ENCODE data around the gene ERP44. TPM values are rescaled to one million over a fixed set of nuclear protein-coding genes. Genes with fewer than 3 reads are reported as not detected.
A peak's percentile ranks its signal among the peaks of the same experiment; 100 is the strongest.
"Not testable (repeated sequence)": the region's sequence is repeated elsewhere in the genome, so short reads cannot be mapped to it uniquely, and the experiment has no call there.

The ERP44 gene
- total RNA-seq, 2 donors from 2014 or later: 24.0 to 27.7 TPM

DNA sequence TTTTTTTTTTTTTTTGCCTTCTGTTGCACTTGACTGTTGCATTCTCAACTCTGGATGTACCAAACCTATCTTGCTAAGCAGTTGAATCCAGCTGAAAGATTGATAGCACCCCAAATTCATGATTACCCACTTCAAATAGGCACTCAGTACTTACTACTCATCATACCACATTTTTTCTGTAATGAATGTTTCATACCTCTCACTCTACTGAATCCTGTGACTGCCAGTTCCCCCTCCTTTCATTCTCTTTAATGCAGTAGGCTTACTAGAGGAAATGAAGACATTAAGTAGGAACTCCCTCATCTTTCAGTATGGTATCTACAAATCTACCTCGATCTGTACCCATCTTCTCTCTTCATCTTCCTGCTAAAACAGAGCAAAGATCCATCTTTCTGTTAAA lies 7.1 kb upstream of the ERP44 start:
- ATAC-seq (no peak), DNase-seq (no peak)
- intact Hi-C loops (cut with DNase I, micrococcal nuclease): no loop called here

DNA sequence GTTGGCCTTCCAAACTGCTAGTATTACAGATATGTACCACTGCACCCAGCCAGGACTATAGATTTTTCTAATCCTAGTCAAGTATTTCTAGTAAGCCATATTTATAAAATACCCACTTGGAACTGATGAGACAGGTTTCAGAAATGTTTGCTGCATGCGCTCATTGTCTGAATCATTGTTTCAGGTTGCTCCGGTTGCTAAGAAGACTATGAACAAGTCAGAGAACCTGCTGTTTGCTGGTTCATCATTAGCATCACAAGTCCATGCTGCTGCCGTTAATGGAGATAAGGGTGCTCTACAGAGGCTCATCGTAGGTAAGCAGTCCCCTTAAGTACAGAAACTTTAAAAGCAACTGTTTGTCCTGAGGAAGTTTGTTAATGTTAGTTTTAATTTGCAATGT lies 5.5 kb upstream of the ERP44 start:
- ATAC-seq (no peak), DNase-seq (no peak)

DNA sequence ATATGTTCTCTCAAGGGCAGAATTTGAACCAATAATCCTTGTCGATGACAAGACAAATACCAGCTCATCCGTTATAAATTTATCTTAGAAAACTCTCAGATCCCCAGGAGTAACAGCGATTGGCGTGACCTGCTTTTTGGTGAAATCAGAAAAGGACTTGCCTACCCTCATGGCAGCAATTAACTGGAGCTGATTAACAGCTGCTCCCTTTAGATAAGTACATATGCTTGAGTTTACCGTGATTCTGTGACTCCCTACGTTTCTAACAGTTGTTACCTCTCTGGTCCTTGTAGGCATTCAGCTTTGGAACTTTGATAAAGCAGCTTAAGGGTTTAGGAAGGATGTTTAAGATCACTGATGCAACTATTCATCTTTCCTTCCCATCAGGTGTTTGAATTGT lies 2.8 kb upstream of the ERP44 start:
- DNase-seq: no peak
- intact Hi-C loops (cut with DNase I, micrococcal nuclease): no loop called here
- no peak for ATAC-seq

More for the DNA sequence above, 5.5 kb upstream of the ERP44 start:
- intact Hi-C loops (cut with DNase I, micrococcal nuclease): no loop called here

DNA sequence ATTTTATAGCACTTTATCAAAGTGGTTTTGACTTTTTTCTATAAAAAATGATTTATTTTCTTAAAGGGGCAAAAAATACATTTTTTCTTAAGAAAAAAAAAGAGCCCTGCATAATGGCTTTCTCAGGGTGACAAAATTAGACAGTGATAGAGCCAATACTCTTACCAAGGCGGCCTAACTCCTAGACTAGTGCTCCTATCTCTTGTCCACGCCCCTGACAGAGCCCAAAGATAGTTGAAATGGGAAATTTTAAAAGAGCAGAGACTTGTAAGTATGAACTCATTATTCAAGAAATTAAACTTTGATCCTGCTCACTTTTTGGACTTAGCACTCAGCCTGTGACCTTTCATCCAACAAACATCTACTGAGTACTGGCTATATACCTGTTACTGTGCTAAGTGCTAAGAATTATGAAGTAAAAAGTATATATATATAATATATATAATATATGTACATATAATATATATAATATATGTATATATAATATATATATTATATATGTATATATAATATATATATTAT lies 1.4 kb upstream of the ERP44 start:
- ATAC-seq: no peak
- no peak for DNase-seq
- intact Hi-C loops (cut with DNase I, micrococcal nuclease): no loop called here

DNA sequence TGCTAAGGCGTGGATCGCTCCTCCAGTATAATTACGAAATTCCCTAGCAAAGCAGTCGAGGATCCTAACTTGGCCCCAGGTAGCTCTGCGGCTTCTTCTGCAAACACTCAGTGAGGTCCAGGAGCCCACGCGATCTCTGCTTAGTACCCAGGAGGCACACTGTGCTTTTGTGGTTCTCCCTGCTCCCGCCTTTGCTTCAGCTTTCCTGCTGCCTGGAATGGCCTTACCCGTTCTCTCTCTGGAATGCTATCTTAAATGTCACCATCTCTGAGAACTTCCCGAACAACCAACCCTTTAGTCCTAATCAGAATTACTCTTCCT lies 882 bp upstream of the ERP44 start:
- DNase-seq (peak in 1 of 2 donors; percentile 34), ATAC-seq (no peak)
- intact Hi-C loops (cut with DNase I, micrococcal nuclease): no loop called here

DNA sequence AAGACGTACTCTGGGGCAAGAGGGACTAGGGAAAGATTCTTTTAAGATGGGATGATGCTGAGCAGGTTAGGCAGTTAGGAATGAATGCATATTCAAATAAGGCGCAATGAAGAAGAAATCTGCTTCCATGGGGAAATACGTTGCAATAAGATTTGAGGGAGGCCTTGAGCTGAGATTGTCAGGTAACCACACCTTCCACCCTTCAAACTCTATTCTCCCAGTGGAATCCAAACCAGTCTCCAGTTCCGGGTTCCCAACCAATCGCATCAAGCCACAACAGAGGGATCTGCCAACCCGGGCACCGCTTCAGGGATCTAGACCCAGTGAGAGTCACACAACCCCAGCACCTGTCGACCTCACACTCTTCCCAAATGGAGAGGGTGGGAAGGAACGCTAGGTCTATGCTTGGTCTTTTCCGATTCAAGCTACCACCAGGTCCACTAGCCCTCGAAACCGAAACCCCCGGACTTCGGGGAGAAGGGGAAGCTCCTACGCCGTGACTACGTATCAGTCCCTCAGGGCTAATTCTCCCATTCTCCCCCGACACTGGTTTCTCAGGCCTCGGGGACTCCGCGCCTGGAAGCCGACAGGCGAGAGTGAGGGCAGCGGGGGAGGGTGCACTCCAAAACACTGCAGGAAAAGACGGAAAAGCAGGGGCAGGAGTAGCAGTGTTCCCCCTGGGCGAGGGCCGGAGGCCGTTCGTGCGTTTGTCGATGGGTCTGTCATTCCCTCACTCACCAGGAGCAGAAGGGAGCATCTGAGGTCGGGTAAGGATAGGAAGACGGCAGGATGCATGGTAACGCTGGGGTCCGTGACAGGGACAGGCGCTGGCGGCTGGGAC lies 534 bp downstream of the ERP44 start:
- ATAC-seq (peak; percentile 77), DNase-seq (peak; percentile 70 to 85)
- intact Hi-C loops (cut with DNase I, micrococcal nuclease): no loop called here

DNA sequence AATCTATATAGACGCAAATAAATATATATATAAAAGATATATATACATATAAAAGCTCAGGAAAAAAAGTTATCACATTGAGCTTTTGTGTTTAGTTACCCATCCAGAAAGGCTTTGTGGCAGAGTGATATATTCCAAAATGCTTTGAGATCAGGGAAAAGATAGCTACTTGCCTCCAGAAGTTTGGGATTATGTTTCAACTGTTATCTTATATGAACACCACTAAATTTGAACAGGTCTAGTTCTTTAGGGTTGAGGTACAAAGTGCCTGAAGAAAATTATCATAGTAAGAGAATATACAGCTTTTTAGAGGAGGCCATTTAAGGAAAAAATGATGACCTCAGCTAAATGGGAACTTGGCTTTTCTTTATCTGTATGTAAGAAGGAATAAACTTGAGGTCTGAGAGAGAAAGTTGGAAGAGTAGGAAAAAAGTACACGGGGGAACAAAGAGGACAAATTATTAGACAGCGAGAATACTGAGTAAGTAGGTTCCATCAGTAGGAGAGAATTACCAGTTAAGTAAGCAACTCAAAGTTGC lies 2.4 kb downstream of the ERP44 start:
- intact Hi-C loops (cut with DNase I, micrococcal nuclease): no loop called here
- ATAC-seq: no peak
- DNase-seq: no peak

DNA sequence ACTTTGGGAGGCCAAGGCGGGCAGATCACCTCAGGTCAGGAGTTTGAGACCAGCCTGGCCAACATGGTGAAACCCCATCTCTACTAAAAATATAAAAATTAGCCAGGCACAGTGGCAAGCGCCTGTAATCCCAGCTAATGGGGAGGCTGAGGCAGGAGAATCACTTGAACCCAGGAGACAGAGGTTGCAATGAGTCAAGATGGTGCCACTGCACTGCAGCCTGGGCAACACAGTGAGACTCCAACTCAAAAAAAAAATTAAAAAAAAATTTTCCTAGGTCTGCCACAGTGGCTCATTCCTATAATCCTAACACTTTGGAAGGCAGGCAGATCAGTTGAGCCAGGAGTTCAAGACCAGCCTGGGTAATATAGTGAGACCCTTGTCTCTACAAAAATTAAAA lies 4.4 kb downstream of the ERP44 start:
- intact Hi-C loops (cut with DNase I, micrococcal nuclease); DNase-seq; ATAC-seq: not testable (repeated sequence)

DNA sequence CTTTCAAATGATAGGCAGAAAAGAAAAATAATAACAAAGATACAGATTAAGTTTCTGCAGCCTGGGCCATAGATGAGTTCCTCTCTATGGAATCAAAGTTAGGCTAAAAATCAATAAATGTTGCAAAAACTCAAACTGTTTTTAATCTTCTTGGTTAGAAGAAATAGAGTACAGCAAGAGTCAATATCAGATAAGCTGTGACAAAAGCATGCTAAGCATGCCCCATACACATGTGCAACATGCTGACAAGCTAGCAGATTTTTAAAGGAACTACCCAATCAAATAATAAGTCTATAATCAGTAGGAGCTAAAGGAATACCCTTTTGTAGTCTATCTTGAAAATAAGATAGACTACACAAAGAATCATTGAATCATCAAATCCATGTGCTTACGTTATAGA lies 6.7 kb downstream of the ERP44 start:
- DNase-seq: no peak
- ATAC-seq: no peak
- intact Hi-C loops (cut with DNase I, micrococcal nuclease): no loop called here

DNA sequence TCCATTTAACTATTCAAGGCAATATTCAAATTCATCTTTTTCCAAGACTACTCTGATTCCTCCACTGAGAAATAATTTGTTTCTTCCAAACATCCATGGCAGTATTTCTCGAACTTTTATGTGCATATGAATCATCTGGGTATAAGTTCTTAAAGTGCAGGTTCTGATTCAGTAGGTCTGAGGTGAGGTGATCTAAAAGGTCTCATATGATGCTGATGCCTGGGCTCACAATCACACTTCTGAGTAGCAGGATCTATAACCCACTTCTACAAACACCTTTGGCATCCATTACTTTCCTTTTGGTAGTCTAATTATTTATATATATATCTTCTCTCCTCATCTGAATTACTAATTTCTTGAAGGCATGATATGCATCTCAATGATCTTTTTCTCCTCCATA lies 7.2 kb downstream of the ERP44 start:
- ATAC-seq (no peak), DNase-seq (no peak)
- intact Hi-C loops (cut with DNase I, micrococcal nuclease): no loop called here

DNA sequence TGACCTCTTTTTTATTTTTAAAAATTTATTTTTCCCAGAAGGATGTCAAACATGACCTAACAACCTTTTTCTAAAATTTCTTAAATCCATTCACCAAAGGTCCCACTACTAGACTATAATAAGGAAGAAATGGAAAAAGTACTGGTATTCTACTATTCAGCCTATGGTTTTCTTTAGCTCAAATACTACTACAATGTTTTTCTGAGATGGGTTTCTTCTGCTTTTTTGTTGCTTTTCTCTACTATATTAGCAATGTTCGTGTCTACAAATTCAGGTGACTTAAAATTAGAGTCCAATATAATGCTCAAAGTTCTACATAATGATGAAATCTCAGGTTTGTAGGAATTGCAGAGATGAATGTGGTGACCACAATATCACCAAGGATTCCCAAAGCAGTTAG lies 7.9 kb downstream of the ERP44 start:
- DNase-seq: no peak
- no peak for ATAC-seq
- intact Hi-C loops (cut with DNase I, micrococcal nuclease): no loop called here

DNA sequence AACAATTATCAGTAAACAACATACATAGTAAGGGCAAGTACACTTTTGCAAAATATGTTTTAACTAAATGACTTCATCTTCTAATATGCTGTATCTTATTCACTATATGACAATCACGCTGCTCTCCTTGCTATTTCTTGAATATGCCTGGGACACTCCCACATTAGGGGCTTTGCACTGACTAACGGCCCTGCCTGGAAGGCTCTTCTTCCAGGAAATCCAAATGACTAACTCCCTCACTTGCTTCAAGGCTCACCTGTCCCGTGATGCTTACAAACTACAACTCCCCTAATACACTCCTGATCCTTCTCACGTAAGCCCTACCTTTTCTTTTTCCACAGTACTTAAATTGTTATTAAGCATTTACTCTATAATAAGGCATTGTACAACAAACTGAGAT lies 10.6 kb downstream of the ERP44 start:
- intact Hi-C loops (cut with DNase I, micrococcal nuclease): loop anchor here in 1 of 2 donors (10.0 kb wide), 1 partner anchor 53 kb away; no protein-coding TSS in a partner anchor
- DNase-seq: no peak
- ATAC-seq: no peak

DNA sequence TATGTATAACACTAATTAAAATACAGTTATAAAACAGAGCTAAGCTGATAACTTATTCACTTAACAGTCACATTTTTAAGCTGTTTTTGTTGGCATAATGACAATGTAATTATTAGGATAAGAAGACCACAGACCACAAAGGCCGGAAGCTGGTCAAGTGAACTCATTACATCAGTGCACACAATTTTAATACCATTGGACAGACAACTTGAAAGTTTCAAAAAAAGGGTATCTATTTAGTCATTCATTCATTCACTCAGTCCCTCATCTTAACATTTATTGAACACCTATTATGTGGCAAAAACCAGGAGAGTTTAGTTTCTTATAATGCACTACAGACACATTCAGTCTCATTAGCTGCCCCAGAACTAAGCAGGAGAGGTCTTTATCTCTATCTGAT lies 11.6 kb downstream of the ERP44 start:
- ATAC-seq (no peak), DNase-seq (no peak)
- intact Hi-C loops (cut with DNase I, micrococcal nuclease): loop anchor here in 1 of 2 donors (10.0 kb wide), 1 partner anchor 52 kb away; no protein-coding TSS in a partner anchor

DNA sequence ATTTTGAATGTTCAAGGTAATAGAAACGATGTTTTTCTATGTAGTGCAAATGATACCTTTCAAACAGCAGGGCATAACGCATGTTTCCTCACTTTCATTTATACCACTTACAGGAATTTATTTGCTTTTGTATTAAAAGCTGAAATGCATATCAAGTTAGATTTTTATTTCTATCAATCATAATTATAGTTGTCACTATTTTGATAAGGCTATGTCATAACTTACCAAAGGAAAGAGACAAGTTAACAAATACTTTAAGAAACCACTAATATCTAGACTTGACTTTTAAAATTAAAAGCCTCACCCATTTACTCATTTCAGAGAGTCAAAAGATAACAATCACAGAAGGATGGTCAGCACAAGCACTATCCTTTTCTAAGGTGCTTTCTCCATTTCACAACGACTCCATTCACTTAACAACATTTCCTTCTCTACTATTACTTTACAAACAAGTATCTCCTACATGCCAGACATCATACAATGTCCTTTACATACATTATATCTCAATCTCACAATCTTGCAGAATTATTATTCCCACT lies 12.6 kb downstream of the ERP44 start:
- intact Hi-C loops (cut with DNase I, micrococcal nuclease): loop anchor here in 1 of 2 donors (10.0 kb wide), 1 partner anchor 51 kb away; no protein-coding TSS in a partner anchor
- no peak for ATAC-seq
- DNase-seq: no peak

DNA sequence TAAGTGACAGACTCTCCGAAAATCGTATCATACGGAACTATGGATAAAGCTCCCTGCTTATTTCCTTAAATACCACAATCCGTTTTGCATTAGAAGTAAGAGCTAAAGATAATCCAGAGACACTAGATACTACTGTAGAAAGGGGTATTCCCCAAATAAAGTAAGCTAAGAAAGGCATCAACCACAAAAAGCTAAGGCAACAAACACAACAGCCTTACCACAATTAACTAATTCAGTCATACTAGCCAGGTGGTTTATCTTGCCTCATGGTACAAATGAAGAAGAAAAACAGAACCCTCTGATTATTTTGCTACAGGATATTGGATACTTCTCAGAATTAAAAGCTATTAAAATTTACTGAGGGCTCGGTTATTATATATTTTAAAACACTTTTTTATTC lies 14.1 kb downstream of the ERP44 start:
- no peak for DNase-seq
- intact Hi-C loops (cut with DNase I, micrococcal nuclease): loop anchor here in 1 of 2 donors (10.0 kb wide), 1 partner anchor 50 kb away; no protein-coding TSS in a partner anchor
- ATAC-seq: no peak

DNA sequence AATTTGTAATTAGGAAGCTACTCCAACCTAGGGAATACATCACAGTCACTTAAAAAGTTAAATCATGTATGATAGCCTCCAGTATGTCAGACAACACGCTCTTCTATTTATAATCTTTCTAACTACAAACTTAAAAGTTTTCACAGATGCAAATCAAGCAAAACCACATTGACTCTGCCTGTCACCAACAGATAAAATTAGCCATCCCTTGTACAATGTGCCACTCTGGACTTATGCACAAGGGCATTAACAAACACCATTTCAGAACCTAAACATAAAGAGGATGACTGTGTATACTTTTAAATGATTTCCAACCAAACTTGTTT lies 14.7 kb downstream of the ERP44 start:
- ATAC-seq (no peak), DNase-seq (no peak)
- intact Hi-C loops (cut with DNase I, micrococcal nuclease): loop anchor here in 1 of 2 donors (10.0 kb wide), 1 partner anchor 49 kb away; no protein-coding TSS in a partner anchor

DNA sequence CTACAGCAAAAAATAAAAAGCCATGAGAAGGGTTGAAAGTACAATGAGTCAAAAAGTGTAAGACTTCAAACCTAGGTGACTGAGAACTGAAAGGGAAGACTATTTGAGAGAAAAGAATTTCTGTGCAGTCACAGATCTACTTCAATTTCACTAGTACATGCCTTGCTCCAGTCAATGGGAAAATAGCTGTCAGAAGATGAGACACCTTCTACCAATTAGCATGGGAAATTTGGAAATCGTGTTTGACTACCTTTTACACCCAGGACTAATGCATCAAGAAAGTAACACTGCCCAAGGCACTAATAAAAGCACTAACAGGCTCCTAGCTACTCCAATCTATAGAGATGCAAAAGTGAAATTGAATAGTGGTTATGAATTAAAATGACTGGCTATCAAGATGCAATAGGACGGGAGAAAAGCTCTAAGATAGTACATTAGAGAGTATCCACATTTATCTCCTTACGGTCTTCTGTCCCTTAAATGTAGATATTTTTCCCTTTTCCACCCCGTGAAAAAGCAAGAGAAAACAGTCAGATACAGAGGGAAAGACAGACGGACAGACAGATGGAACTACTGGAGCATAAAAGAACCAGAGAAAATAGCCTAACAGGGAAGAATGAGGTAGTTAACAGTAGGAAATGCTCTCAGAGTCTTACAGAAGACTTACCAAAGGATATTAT lies 15.2 kb downstream of the ERP44 start:
- ATAC-seq (no peak), DNase-seq (no peak)
- intact Hi-C loops (cut with DNase I, micrococcal nuclease): loop anchor here in 1 of 2 donors (10.0 kb wide), 1 partner anchor 49 kb away; no protein-coding TSS in a partner anchor

DNA sequence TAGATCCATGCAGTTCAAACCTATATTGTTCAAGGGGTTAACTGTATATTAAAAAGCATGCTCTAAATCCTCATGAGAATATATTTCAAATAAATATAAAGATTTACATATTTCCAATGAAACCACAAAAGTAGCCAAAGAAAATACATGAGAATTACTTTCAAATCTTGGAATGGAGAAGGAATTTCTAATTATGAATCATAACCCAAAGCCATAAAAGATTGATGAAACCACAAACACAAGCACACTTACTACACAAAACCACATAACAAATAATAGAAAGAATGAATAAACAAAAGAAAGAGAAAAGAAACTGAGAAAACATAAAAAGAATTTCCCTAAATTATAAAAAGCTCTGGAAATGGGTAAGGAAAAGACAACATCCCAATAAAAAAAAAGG lies 16.0 kb downstream of the ERP44 start:
- no peak for DNase-seq
- no peak for ATAC-seq
- intact Hi-C loops (cut with DNase I, micrococcal nuclease): loop anchor here in 1 of 2 donors (10.0 kb wide), 1 partner anchor 48 kb away; no protein-coding TSS in a partner anchor

DNA sequence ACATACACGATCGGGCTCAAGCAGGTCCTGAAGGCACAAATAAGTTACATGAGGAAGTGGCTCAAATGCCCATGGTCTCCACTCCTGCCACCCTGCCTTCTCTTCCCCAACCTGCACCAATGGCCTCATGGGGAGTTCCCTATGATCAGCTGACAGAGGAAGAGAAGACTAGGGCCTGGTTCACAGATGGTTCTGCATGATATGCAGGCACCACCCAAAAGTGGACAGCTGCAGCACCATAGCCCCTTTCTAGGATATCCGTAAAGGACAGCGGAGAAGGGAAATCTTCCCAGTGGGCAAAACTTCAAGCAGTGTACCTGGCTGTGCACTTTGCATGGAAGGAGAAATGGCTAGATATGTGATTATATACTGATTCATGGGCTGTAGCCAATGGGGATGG lies 22.5 kb downstream of the ERP44 start:
- DNase-seq; intact Hi-C loops (cut with DNase I, micrococcal nuclease); ATAC-seq: not testable (repeated sequence)

All from left colon (tissue), 2 donors.